GM21786 (cell line): ENCODE results near the gene PRPF40B.
A peak's percentile ranks its signal among the peaks of the same experiment; 100 is the strongest.
"Not testable (repeated sequence)": the region's sequence is repeated elsewhere in the genome, so short reads cannot be mapped to it uniquely, and the experiment has no call there.

Experiments used
- ATAC-seq: cut with Tn5 transposase; IDR thresholded peaks from one replicate; pipeline ENCODE4 v1.9.1; 2021; ENCODE audit not compliant: unreplicated experiment

PRPF40B gene

GRCh38 chr12:49623142-49623904 lies at the start of gene PRPF40B:
TSS of gene PRPF40B (plus strand) at chr12:49623561. CDS start at chr12:49623591, 30 bp downstream.
- ATAC-seq: peak; percentile 58

GRCh38 chr12:49577589-49578315 lies 45.6 kb upstream of the PRPF40B start:
- no peak for ATAC-seq

DNA sequence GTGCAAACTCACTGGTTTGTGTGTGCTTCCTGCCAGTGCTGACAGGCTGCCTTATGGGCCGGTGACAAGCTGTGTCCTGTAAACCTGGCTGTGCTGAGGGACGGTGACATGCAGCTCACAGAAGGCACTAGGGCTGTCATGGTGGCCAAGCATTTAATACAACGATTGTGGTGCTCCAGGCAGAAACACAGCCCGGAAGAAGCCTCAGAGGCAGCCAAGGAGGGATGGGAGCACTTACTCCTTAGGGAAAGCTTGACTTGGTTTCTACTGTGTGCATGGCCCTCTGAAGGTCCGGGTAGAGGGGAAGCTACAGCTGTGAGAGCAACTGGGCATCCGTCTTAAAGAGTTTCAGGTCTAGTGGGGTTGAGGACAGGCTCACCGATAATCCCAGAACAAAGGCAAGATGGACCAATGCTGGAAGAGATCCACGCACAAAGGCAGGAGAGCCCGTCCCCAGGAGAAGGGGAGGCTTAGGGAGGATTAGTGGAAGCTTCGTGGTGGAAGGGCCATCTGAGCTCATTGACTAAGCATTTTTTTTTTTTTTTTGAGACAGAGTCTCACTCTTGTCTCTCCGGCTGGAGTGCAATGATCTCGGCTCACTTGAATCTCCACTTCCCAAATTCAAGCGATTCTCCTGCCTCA lies 44.8 kb upstream of the PRPF40B start:
- ATAC-seq: no peak

DNA sequence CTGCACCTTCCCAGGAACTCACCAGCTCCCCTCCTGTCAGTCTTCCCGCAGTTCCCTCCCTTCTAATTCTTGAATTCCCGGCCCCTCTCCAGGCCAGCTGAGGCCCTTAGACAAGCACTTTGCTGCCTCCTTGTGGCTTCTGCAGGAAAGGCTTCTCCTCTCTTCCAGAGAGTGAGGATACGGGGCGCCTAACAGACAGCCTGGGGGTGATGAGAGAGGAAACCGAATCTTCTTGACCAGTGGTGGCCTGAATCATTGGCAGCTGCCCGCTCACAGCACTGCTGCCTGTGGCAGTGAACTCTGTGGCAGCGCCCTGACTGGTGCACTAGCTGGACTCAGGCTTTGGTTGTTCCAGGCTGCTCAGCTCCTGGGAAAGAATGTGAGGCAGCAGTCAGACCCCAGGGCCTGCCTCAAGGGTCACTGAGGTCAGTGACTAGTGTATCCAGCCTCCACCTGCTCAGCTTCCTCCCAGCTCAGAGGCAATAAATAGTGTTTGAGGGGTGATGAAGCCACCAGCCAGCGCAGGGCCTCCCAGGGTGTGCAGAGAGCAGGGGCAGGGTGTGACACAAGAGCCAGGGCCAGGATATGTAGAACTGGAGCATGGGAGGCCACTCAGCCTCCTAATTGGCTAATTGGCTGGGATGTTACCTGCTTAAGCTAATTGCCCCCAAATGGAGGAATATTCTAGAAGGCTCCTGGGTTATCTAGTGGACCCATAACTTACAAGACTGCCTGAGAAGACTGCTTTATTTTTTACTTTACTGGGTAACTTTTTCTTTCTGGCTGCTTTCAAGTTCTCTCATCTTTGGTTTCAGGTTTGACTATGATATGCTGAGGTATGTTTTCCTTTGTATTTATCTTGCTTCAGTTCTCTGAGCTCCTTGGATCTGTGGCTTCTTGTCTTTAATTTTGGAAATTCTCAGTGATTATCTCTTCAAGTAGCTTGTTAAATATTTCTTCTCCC lies 42.5 kb upstream of the PRPF40B start:
- ATAC-seq: peak; percentile 67

GRCh38 chr12:49582201-49582600 lies 41.2 kb upstream of the PRPF40B start:
- ATAC-seq: no peak

DNA sequence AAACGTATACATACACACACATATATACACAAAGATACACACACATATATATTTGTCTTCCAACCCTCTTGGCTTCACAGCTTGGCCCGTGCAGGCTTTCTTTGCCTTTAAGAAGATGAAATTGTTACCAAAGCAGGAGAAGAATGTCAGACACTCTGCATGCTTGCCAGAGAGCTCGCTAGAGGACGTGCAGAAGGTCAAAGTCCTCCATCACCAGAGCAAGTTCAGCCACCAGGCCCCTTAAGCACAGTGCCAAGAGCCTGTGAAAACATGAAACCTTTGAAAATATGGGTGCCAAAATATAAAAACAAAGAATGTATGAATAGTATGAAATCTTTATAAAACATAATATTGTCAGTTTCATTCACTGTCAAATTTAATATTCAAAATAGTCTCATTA lies 40.5 kb upstream of the PRPF40B start:
- ATAC-seq: no peak

- ATAC-seq: no peak
Measured at GRCh38 chr12:49583366-49584094, 39.8 kb upstream of the PRPF40B start.

GRCh38 chr12:49584591-49584990 lies 38.8 kb upstream of the PRPF40B start:
- no peak for ATAC-seq

DNA sequence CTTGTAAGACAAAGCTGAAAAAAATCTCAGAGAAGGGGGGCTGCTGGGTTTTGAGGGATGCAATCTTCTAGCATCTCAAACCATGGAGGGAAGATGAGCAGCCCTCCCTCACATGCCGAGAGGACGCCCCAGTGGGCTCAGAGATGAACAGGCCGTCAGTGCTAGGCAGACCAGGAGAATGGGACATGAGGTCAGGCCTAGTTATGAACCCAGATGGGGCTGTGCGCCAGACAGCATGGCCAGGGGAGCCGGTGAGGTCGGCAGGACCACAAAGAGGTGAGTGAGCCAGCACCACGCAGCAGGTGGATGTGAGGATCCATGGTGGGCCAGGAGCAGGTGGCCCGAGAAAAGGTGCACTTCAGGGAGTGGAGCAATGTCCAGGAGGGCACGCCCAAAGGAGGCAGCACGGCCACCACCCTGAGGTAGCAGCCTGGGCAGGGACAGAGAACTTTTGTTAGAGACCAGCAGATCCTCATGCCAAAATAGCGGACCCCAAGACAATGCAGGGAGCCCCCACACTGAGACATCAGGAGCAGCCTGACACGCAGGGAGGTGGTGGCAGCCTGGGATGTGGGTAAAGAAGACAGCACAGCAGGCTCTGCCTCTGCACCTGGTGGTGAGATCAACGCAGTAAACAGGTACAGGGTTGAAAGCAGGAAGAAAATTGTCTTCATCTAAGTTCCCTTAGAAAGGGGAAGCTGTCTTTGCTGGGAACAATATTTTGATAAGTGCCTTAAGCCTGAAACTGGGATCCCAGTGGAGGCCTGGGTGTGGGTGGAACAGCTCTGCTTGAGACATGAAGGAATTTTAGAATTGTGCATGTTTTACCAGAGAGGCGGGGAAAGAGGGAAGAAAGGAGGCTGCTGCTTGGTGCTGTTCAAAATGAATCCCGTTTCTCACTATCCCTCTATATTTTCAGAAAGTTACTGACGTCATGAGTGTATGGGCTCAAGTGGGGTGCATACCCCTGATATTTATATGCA lies 37.6 kb upstream of the PRPF40B start:
- no peak for ATAC-seq

GRCh38 chr12:49587174-49587908 lies 36.0 kb upstream of the PRPF40B start:
- ATAC-seq: no peak

GRCh38 chr12:49588281-49588680 lies 35.1 kb upstream of the PRPF40B start:
- no peak for ATAC-seq

GRCh38 chr12:49588721-49589516 lies 34.4 kb upstream of the PRPF40B start:
- no peak for ATAC-seq

DNA sequence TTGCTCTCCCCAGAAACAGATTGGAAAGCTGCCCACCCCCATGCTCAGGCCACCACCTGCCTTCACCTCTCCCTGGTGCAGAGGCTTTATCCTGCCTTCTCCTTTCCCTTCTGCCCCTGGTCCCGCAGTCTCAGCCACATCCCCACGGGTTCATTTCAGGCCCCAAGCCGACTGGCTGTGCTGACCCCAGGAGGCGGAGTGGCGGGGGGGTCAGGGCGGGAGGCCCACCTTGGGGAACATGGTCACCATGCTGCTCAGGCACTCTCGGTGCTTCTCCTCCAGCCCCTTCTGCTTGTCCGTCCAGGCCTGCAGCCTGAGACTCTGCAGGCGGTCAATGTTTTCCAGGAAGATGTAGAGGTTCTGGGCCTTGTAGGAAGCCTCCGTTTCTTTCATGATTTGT lies 24.8 kb upstream of the PRPF40B start:
- no peak for ATAC-seq

GRCh38 chr12:49599961-49600360 lies 23.4 kb upstream of the PRPF40B start:
- no peak for ATAC-seq

- ATAC-seq: no peak
Measured at GRCh38 chr12:49603721-49604120, 19.6 kb upstream of the PRPF40B start.

GRCh38 chr12:49604856-49605255 lies 18.5 kb upstream of the PRPF40B start:
- ATAC-seq: no peak

- not testable (repeated sequence) for ATAC-seq
Measured at GRCh38 chr12:49605539-49605938, 17.8 kb upstream of the PRPF40B start, which contains the start of gene FAM186B. TSS of gene FAM186B (minus strand) at chr12:49605639. CDS start at chr12:49605477, 162 bp downstream.
